ENCODE measurements around the gene NUDC. TPM values are rescaled to one million over a fixed set of nuclear protein-coding genes. Genes with fewer than 3 reads are reported as not detected.

The NUDC gene
- total and polyA plus RNA-seq, 12 donors: 48.9 to 95.9 (median 62.8) TPM

GRCh38 chr1:26965628-26966027 is 44.1 kb downstream of the NUDC start:
- ATAC-seq: no peak

GRCh38 chr1:26970810-26971209 is 49.3 kb downstream of the NUDC start:
- Histone ChIP-seq H3K4me3 (no peak overlapping the region), H3K9me3 (no peaks in the 10 kb centered on the region), H3K27me3 (peaks cover 0 to 27% (median 9%) of the 10 kb centered on the region in 7 donors), H3K27ac (no peak overlapping the region), H3K36me3 (no peaks in the 10 kb centered on the region), H3K4me1 (no peaks in the 10 kb centered on the region)
- no peak for ATAC-seq
- DNase-seq: no peak
- WGBS, 2 donors: 56 to 60% methylated on average over 7 of the region's 7 CpGs
- intact Hi-C loops (cut with DNase I): no loop called here
- TF ChIP-seq CTCF (IDR thresholded peaks at IDR 0.05): no peak

More at GRCh38 chr1:26965628-26966027, 44.1 kb downstream of the NUDC start:
- intact Hi-C loops (cut with DNase I): loop anchor here in 3 of 10 donors (2.0 to 10.0 kb wide), 2 partner anchors 19 to 129 kb away; no protein-coding TSS in a partner anchor
- Histone ChIP-seq H3K4me3 (no peak overlapping the region), H3K27ac (no peak overlapping the region), H3K27me3 (peaks cover 0 to 55% (median 20%) of the 10 kb centered on the region in 7 donors), H3K36me3 (no peaks in the 10 kb centered on the region), H3K4me1 (no peaks in the 10 kb centered on the region), H3K9me3 (no peaks in the 10 kb centered on the region)
- WGBS, 2 donors: 88 to 92% methylated on average over 9 of the region's 9 CpGs
- DNase-seq: no peak
- no peak for TF ChIP-seq CTCF (IDR thresholded peaks at IDR 0.05)

- H3K9me3 ChIP-seq: no peaks in the 10 kb centered on the region
- 74 to 75% methylated on average over 3 of the region's 3 CpGs for WGBS, 2 donors
Measured at GRCh38 chr1:26971590-26971989, 50.0 kb downstream of the NUDC start.

GRCh38 chr1:26972390-26972789 is 50.8 kb downstream of the NUDC start:
- no peaks in the 10 kb centered on the region for H3K9me3 ChIP-seq
- TF ChIP-seq CTCF (IDR thresholded peaks at IDR 0.05): no peak
- H3K27me3 ChIP-seq: peaks cover 0 to 16% (median 5%) of the 10 kb centered on the region in 7 donors
- no peak for ATAC-seq
- WGBS, 2 donors: 45 to 49% methylated on average over 6 of the region's 6 CpGs
- H3K4me3 ChIP-seq: no peak overlapping the region
- DNase-seq: no peak
- no peaks in the 10 kb centered on the region for H3K36me3 ChIP-seq
- H3K27ac ChIP-seq: no peak overlapping the region
- H3K4me1 ChIP-seq: no peaks in the 10 kb centered on the region
- intact Hi-C loops (cut with DNase I): no loop called here

More at GRCh38 chr1:26971590-26971989, 50.0 kb downstream of the NUDC start:
- H3K4me1 ChIP-seq: no peaks in the 10 kb centered on the region
- peaks cover 0 to 21% (median 5%) of the 10 kb centered on the region in 7 donors for H3K27me3 ChIP-seq
- ATAC-seq (no peak), DNase-seq (no peak)
- intact Hi-C loops (cut with DNase I): no loop called here
- H3K4me3 ChIP-seq: no peak overlapping the region
- TF ChIP-seq CTCF (IDR thresholded peaks at IDR 0.05): no peak
- H3K27ac ChIP-seq: no peak overlapping the region
- no peaks in the 10 kb centered on the region for H3K36me3 ChIP-seq
